NCI-H1048 (cell line): Measurements from ENCODE around the gene PHLPP2.
A peak's percentile ranks its signal among the peaks of the same experiment; 100 is the strongest.

Source experiments
- DNase-seq: peaks from one replicate; lab custom pipeline; 2025; lab: John Stamatoyannopoulos, UW

Gene PHLPP2

GRCh38 chr16:71670537-71670936, 54.0 kb downstream of the PHLPP2 start:
- no peak for DNase-seq

- DNase-seq, result no peak
Measured at GRCh38 chr16:71669926-71670536, 54.5 kb downstream of the PHLPP2 start.

GRCh38 chr16:71666928-71667707, 57.4 kb downstream of the PHLPP2 start:
- DNase-seq, result no peak

- no peak for DNase-seq
Measured at GRCh38 chr16:71666264-71666663, 58.2 kb downstream of the PHLPP2 start.

- DNase-seq, result no peak
Measured at GRCh38 chr16:71659471-71659870, 65.0 kb downstream of the PHLPP2 start.

- no peak for DNase-seq
Measured at GRCh38 chr16:71658771-71659170, 65.7 kb downstream of the PHLPP2 start.

- DNase-seq, result no peak
Measured at GRCh38 chr16:71649704-71650103, 74.8 kb downstream of the PHLPP2 start.

- no peak for DNase-seq
Measured at GRCh38 chr16:71648921-71649320, 75.6 kb downstream of the PHLPP2 start.

GRCh38 chr16:71648162-71648561, 76.3 kb downstream of the PHLPP2 start:
- no peak for DNase-seq

- no peak for DNase-seq
Measured at GRCh38 chr16:71647391-71647790, 77.1 kb downstream of the PHLPP2 start.

- no peak for DNase-seq
Measured at GRCh38 chr16:71645450-71645849, 79.1 kb downstream of the PHLPP2 start.

- no peak for DNase-seq
Measured at GRCh38 chr16:71637398-71637797, 87.1 kb downstream of the PHLPP2 start.

GRCh38 chr16:71635632-71636031, 88.9 kb downstream of the PHLPP2 start:
- DNase-seq, result no peak

- DNase-seq, result no peak
Measured at GRCh38 chr16:71631776-71632175, 92.7 kb downstream of the PHLPP2 start.

- DNase-seq, result no peak
Measured at GRCh38 chr16:71630808-71631207, 93.7 kb downstream of the PHLPP2 start.

- no peak for DNase-seq
Measured at GRCh38 chr16:71629278-71630016, 95.1 kb downstream of the PHLPP2 start.

- no peak for DNase-seq
Measured at GRCh38 chr16:71628810-71629209, 95.7 kb downstream of the PHLPP2 start.

- DNase-seq, result no peak
Measured at GRCh38 chr16:71627731-71628181, 96.7 kb downstream of the PHLPP2 start.

GRCh38 chr16:71626858-71627213, 97.7 kb downstream of the PHLPP2 start:
- no peak for DNase-seq

GRCh38 chr16:71626018-71626857, 98.3 kb downstream of the PHLPP2 start, which contains the start of gene MARVELD3:
TSS of gene MARVELD3 (plus strand) at chr16:71626184. CDS start at chr16:71626230, 46 bp downstream.
- DNase-seq, result peak; percentile 42

- DNase-seq, result no peak
Measured at GRCh38 chr16:71625113-71625850, 99.2 kb downstream of the PHLPP2 start.
